B cell (primary cell): ENCODE measurements around the gene POTEM. TPM values are rescaled to one million over a fixed set of nuclear protein-coding genes. Genes with fewer than 3 reads are reported as not detected.
"Not testable (repeated sequence)": the region's sequence is repeated elsewhere in the genome, so short reads cannot be mapped to it uniquely, and the experiment has no call there.

Experiments
- ATAC-seq: fragments of 200-7000 bp; cut with Tn5 transposase; one replicate; pipeline ENCODE4 v1.10.0; 2021; ENCODE audit warnings: low read depth, mild to moderate bottlenecking, moderate number of reproducible peaks, moderate library complexity
- CTCF ChIA-PET: fragments of 350-600 bp; sonication (Branson Sonifier 250); formaldehyde crosslinking; loops from one replicate; lab custom pipeline; 2021; ENCODE audit warnings: antibody characterized with exemption, inconsistent platforms; lab: Charles Lee
- POLR2A ChIA-PET: fragments of 350-600 bp; sonication (Branson Sonifier 250); formaldehyde crosslinking; loops from one replicate; lab custom pipeline; 2021; ENCODE audit warnings: antibody characterized with exemption; lab: Charles Lee
- DNase-seq: peaks from one replicate; pipeline ENCODE4 v3.0.0; 2013
- H2AFZ ChIP-seq: 2 replicates; pipeline ENCODE4 v1.6.1; 2012; ENCODE audit warnings: mild to moderate bottlenecking, low read depth, low read length; ENCODE audit not compliant: insufficient read depth, poor library complexity, severe bottlenecking
- H3K27ac ChIP-seq, 2 donors: 1 replicate in 1 of 2; 2 replicates in 1 of 2; pipeline ENCODE4 v1.5.1; 2012 to 2013; ENCODE audit warnings: low read length in 2 of 2, mild to moderate bottlenecking in 2 of 2, moderate library complexity in 1 of 2
- H3K27me3 ChIP-seq, 4 experiments: fragments of 200-600 bp in 1 of 4; sonication (generic) in 1 of 4; replicated peaks in 1 of 4; 1 replicate in 2 of 4; 2 replicates in 2 of 4; pipeline versions ENCODE4 v1.6.1 to v1.7.0; 2013 to 2016; ENCODE audit warnings: low read length in 3 of 4, mild to moderate bottlenecking in 2 of 4, mixed read lengths in 1 of 4, moderate library complexity in 1 of 4; ENCODE audit not compliant: insufficient read depth in 4 of 4, control insufficient read depth in 3 of 4; ENCODE audit errors: control extremely low read depth in 1 of 4
- H3K36me3 ChIP-seq, 2 experiments: replicated peaks in 1 of 2; 1 replicate in 1 of 2; 2 replicates in 1 of 2; pipeline versions ENCODE4 v1.6.1 to v1.7.1; 2013; ENCODE audit warnings: low read length in 1 of 2; ENCODE audit not compliant: insufficient read depth in 2 of 2, control insufficient read depth in 1 of 2; ENCODE audit errors: control extremely low read depth in 1 of 2, extremely low read depth in 1 of 2
- H3K4me1 ChIP-seq, 2 donors: fragments of 200-600 bp in 1 of 2; sonication (generic) in 1 of 2; 1 replicate in 1 of 2; 2 replicates in 1 of 2; pipeline versions ENCODE4 v1.5.1 to v1.6.1; 2013 to 2017; ENCODE audit warnings: low read length in 2 of 2; ENCODE audit not compliant: control insufficient read depth in 2 of 2, insufficient read depth in 2 of 2
- H3K4me2 ChIP-seq: replicated peaks from 2 replicates; pipeline ENCODE3; 2012; ENCODE audit warnings: mild to moderate bottlenecking, low read depth, low read length; ENCODE audit not compliant: poor library complexity, severe bottlenecking
- H3K4me3 ChIP-seq, 5 experiments: fragments of 200-600 bp in 1 of 5; sonication (generic) in 1 of 5; 1 replicate in 3 of 5; 2 replicates in 2 of 5; pipeline versions ENCODE4 v1.5.1 to v1.7.0; 2011 to 2016; ENCODE audit warnings: low read length in 4 of 5, mild to moderate bottlenecking in 4 of 5, low read depth in 2 of 5, control low read depth in 1 of 5, moderate library complexity in 1 of 5; ENCODE audit not compliant: insufficient read depth in 1 of 5; ENCODE audit errors: control extremely low read depth in 1 of 5, extremely low read depth in 1 of 5
- H3K79me2 ChIP-seq: fragments of 200-600 bp; sonication (generic); one replicate; pipeline ENCODE4 v1.6.0; 2016; ENCODE audit warnings: low read length; ENCODE audit not compliant: control insufficient read depth, insufficient read depth
- H3K9ac ChIP-seq: fragments of 200-600 bp; sonication (generic); 2 replicates; pipeline ENCODE4 v1.6.1; 2017; ENCODE audit warnings: mild to moderate bottlenecking, low read length, moderate library complexity
- H3K9me3 ChIP-seq, 3 donors: one replicate each; pipeline versions ENCODE4 v1.6.1 to v1.7.1; 2013; ENCODE audit warnings: low read length in 2 of 3; ENCODE audit not compliant: control insufficient read depth in 2 of 3, insufficient read depth in 1 of 3; ENCODE audit errors: control extremely low read depth in 1 of 3
- H4K20me1 ChIP-seq: 2 replicates; pipeline ENCODE4 v1.6.0; 2012; ENCODE audit warnings: mild to moderate bottlenecking, low read length; ENCODE audit not compliant: insufficient read depth, control insufficient read depth, poor library complexity, severe bottlenecking
- H3K27ac Mint-ChIP-seq: one replicate; pipeline ENCODE4 v1.8.0; 2021; ENCODE audit warnings: mixed read lengths
- H3K27me3 Mint-ChIP-seq: one replicate; pipeline ENCODE4 v1.8.0; 2021; ENCODE audit warnings: mixed read lengths
- H3K4me1 Mint-ChIP-seq: one replicate; pipeline ENCODE4 v1.8.0; 2021; ENCODE audit warnings: mixed read lengths
- H3K4me3 Mint-ChIP-seq: one replicate; pipeline ENCODE4 v1.8.0; 2021; ENCODE audit warnings: mixed read lengths
- H3K9me3 Mint-ChIP-seq: one replicate; pipeline ENCODE4 v1.8.0; 2022; ENCODE audit warnings: mixed read lengths; ENCODE audit not compliant: insufficient read depth
- WGBS: methylation state at CpG from one replicate; pipeline ENCODE4 v1.1.5; 2013; ENCODE audit warnings: missing lambda C conversion rate; ENCODE audit not compliant: insufficient coverage; 5-methylcytosine and 5-hydroxymethylcytosine counted together
- intact Hi-C: fragments of 100-400 bp; cut with micrococcal nuclease; formaldehyde crosslinking; loops from one replicate; pipeline ENCODE4 v1.10.0; 2022
- polyA plus RNA-seq: library from polyadenylated mRNA; depleted of rRNA; stranded (reverse); fragments of >200 nt; gene quantifications from 2 replicates; pipeline ENCODE4 v1.2.3, GENCODE V29; 2012
- small RNA-seq: library from RNA; depleted of rRNA; stranded (forward); fragments of <200 nt; gene quantifications from one replicate; pipeline ENCODE3, GENCODE V24; 2012; ENCODE audit warnings: low replicate concordance, low read depth; ENCODE audit not compliant: insufficient read length
- total RNA-seq, 2 donors: library from RNA; stranded (reverse); fragments of 120-200 nt in 1 of 2; gene quantifications; 1 replicate in 1 of 2; 2 replicates in 1 of 2; pipeline versions ENCODE4 v1.2.3 to v1.2.4, GENCODE V29; 2013 to 2022

POTEM gene
- total and polyA plus RNA-seq, 2 donors (not counting 1 experiment from before 2014, with no cell fraction given): 0.17 TPM; not detected in 1

DNA sequence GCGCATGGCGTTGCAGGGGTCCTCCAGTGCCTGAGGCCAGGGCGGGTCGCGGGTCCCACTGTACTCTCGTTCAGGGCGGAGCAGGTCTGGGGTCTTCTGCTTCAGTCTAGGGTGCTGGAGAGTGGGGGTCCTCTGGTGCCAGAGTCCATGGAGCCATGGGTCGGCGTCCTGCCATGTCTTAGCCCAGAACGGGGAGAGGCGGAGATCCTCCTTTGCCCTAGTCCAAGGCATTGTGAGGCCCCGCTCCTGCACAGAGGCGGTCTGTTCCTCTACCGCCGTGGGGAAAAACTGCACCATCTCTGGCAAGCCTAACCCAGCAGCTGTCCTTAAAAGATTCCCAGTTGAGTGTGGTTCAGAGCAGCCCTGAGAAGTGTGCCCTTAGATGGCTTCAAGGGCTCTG is 71.6 kb downstream of the POTEM start:
- H3K4me3 Mint-ChIP-seq, H3K27me3 Mint-ChIP-seq, H3K27me3 ChIP-seq, H4K20me1 ChIP-seq, H3K79me2 ChIP-seq, DNase-seq, H3K36me3 ChIP-seq, H3K4me3 ChIP-seq, H3K9me3 Mint-ChIP-seq, CTCF ChIA-PET, H3K9ac ChIP-seq, H3K27ac ChIP-seq, H3K27ac Mint-ChIP-seq, intact Hi-C loops, ATAC-seq, H3K9me3 ChIP-seq, H3K4me1 ChIP-seq, H3K4me2 ChIP-seq, POLR2A ChIA-PET, H2AFZ ChIP-seq, H3K4me1 Mint-ChIP-seq: not testable (repeated sequence)
- WGBS: no CpG with 5 or more reads among the region's 15 CpGs

DNA sequence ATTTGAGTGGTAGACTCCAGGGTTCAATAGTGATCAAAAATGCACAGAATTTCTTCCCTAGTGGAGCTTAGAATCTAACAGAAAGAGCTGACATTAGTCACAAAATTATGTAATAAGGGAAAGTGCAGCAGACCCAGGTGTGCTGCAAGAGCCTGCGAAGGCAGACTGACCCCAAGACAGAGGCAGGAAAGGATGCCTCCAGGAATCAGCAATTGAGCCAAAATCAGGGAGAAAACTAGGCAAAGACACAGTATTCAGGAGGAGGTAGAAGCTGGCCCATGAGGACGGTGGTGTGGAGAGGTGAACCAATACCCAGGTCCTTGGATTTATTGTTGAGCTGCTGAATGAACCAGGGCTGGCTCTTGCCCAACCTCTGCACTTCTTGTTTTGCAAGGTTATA is 76.2 kb downstream of the POTEM start:
- H3K9me3 ChIP-seq, H3K27ac Mint-ChIP-seq, H3K4me1 ChIP-seq, DNase-seq, CTCF ChIA-PET, H3K9ac ChIP-seq, H3K79me2 ChIP-seq, H3K27me3 ChIP-seq, H3K4me3 Mint-ChIP-seq, H3K9me3 Mint-ChIP-seq, H3K4me1 Mint-ChIP-seq, H3K27ac ChIP-seq, H4K20me1 ChIP-seq, H3K27me3 Mint-ChIP-seq, ATAC-seq, H2AFZ ChIP-seq, H3K4me2 ChIP-seq, POLR2A ChIA-PET, H3K36me3 ChIP-seq, H3K4me3 ChIP-seq, intact Hi-C loops: not testable (repeated sequence)
- no CpG with 5 or more reads among the region's 2 CpGs for WGBS

Small RNA genes lying within 50 kb of the gene (small RNA-seq; reads per million reads assigned to genes)
- not detected for gene RNU6-1239P
